Measurements from ENCODE around the gene LIN37.

LIN37 gene

GRCh38 chr19:35736913-35737886, 11.2 kb upstream of the LIN37 start:
- DNase-seq: no peak

GRCh38 chr19:35738021-35738886, 10.1 kb upstream of the LIN37 start:
- DNase-seq: no peak

- no peak for DNase-seq
Measured at GRCh38 chr19:35738887-35739229, 9.5 kb upstream of the LIN37 start.

- DNase-seq: peak; percentile 8
Measured at GRCh38 chr19:35739275-35740107, 8.9 kb upstream of the LIN37 start.

- no peak for DNase-seq
Measured at GRCh38 chr19:35740108-35740422, 8.3 kb upstream of the LIN37 start.

GRCh38 chr19:35740423-35741202, 7.8 kb upstream of the LIN37 start:
- DNase-seq: peak; percentile 99

- no peak for DNase-seq
Measured at GRCh38 chr19:35741203-35741515, 7.2 kb upstream of the LIN37 start.

GRCh38 chr19:35742121-35742724, 6.2 kb upstream of the LIN37 start, which contains the start of gene IGFLR1:
IGFLR1 (minus strand) TSS chr19:35742452; CDS start chr19:35741180, 1,272 bp downstream.
- no peak for DNase-seq

- DNase-seq: no peak
Measured at GRCh38 chr19:35743640-35744429, 4.5 kb upstream of the LIN37 start.

- peak; percentile 99 for DNase-seq
Measured at GRCh38 chr19:35744430-35745327, 3.7 kb upstream of the LIN37 start.

- peak; percentile 99 for DNase-seq
Measured at GRCh38 chr19:35745328-35746086, 2.9 kb upstream of the LIN37 start, which contains the start of the genes PSENEN and U2AF1L4. PSENEN (plus strand) TSS chr19:35745651; CDS start chr19:35745931, 280 bp downstream. U2AF1L4 (minus strand) TSS chr19:35745418; CDS start chr19:35745391, 27 bp downstream.

- DNase-seq: no peak
Measured at GRCh38 chr19:35746087-35746462, 2.3 kb upstream of the LIN37 start.

- no peak for DNase-seq
Measured at GRCh38 chr19:35746531-35746930, 1.8 kb upstream of the LIN37 start.

- no peak for DNase-seq
Measured at GRCh38 chr19:35750167-35750566, 1.8 kb downstream of the LIN37 start.

GRCh38 chr19:35751839-35752745, 3.7 kb downstream of the LIN37 start:
- DNase-seq: no peak

- DNase-seq: no peak
Measured at GRCh38 chr19:35752746-35753350, 4.5 kb downstream of the LIN37 start.
